Measurements from ENCODE around the gene GOSR2. TPM values are rescaled to one million over a fixed set of nuclear protein-coding genes. Genes with fewer than 3 reads are reported as not detected.
A peak's percentile ranks its signal among the peaks of the same experiment; 100 is the strongest.

GOSR2 gene
- total RNA-seq, 4 donors from 2014 or later, result 28.5 to 37.6 (median 30.3) TPM

DNA sequence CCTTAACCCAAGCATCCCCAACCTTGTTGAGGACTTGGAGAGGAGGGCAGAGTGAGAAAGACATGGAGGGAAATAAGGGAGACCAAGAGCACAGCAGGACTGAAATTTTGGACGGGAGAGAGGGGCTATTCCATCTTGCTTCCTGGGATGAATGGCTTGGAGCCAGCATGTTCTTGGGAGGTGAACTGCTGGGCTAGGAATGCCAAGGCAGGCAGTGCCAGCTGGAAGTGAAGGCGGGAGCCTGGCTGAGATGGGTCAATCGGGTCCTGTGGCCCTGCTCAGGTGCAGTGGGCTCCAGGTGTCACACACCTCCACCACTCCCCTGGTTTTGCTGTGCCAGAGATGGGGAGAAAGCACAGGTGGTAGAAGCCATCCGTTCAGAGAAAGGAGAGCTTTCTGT lies 46.0 kb upstream of the GOSR2 start:
- DNase-seq (ENCODE audit: low spot score in 2 of 2), result no peak
- intact Hi-C loops (cut with DNase I; ENCODE audit: low total_unique reads), result no loop called here
- WGBS, 2 donors, result 71 to 94% methylated on average over 4 of the region's 4 CpGs
- no peak overlapping the region for H3K4me3 ChIP-seq (ENCODE audit: low read depth, poor library complexity, severe bottlenecking)
- TF ChIP-seq, protein P1, sequence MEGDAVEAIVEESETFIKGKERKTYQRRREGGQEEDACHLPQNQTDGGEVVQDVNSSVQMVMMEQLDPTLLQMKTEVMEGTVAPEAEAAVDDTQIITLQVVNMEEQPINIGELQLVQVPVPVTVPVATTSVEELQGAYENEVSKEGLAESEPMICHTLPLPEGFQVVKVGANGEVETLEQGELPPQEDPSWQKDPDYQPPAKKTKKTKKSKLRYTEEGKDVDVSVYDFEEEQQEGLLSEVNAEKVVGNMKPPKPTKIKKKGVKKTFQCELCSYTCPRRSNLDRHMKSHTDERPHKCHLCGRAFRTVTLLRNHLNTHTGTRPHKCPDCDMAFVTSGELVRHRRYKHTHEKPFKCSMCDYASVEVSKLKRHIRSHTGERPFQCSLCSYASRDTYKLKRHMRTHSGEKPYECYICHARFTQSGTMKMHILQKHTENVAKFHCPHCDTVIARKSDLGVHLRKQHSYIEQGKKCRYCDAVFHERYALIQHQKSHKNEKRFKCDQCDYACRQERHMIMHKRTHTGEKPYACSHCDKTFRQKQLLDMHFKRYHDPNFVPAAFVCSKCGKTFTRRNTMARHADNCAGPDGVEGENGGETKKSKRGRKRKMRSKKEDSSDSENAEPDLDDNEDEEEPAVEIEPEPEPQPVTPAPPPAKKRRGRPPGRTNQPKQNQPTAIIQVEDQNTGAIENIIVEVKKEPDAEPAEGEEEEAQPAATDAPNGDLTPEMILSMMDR (IDR thresholded peaks at IDR 0.05), result no peak
- no peak for TF ChIP-seq POLR2A (IDR thresholded peaks at IDR 0.05)

- no peak overlapping the region for H3K4me3 ChIP-seq (ENCODE audit: low read depth, poor library complexity, severe bottlenecking)
- DNase-seq (ENCODE audit: low spot score in 2 of 2), result no peak
- intact Hi-C loops (cut with DNase I; ENCODE audit: low total_unique reads), result no loop called here
- 79 to 81% methylated on average over 5 to 6 of the region's 6 CpGs for WGBS, 2 donors
- TF ChIP-seq, protein P1 (IDR thresholded peaks at IDR 0.05), result no peak
- no peak for TF ChIP-seq POLR2A (IDR thresholded peaks at IDR 0.05)
Measured at GRCh38 chr17:46877466-46877865, 45.5 kb upstream of the GOSR2 start.

DNA sequence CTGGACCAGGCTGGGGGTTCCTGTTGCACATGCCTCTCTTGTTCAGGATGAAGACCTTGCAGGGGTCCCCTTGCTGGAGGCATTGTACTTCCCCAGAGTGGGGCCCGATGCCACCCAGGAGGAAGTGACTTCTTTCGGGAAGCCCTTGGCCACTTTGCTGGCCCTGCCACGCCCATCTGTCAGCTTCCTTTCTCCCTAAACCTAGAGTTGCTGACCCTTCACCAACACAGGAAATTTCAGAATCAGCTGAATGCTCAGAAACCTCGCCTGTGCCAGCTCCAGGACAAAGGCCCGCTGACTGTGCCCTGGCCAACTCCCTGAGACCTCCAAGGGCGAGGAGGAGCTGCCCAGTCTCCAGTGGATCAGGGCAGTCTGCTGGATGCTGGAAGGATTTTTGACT lies 44.9 kb upstream of the GOSR2 start:
- DNase-seq (ENCODE audit: low spot score in 2 of 2), result peak; percentile 53 to 89
- no peak for TF ChIP-seq POLR2A (IDR thresholded peaks at IDR 0.05)
- TF ChIP-seq, protein P1 (IDR thresholded peaks at IDR 0.05), result no peak
- H3K4me3 ChIP-seq (ENCODE audit: low read depth, poor library complexity, severe bottlenecking), result no peak overlapping the region
- intact Hi-C loops (cut with DNase I; ENCODE audit: low total_unique reads), result no loop called here
- 64 to 84% methylated on average over 6 of the region's 6 CpGs for WGBS, 2 donors

GRCh38 chr17:46879101-46879500 lies 43.9 kb upstream of the GOSR2 start:
- DNase-seq (ENCODE audit: low spot score in 2 of 2), result no peak
- intact Hi-C loops (cut with DNase I; ENCODE audit: low total_unique reads), result no loop called here
- 92 to 93% methylated on average over 6 of the region's 7 CpGs for WGBS, 2 donors
- TF ChIP-seq, protein P1 (IDR thresholded peaks at IDR 0.05), result no peak
- no peak for TF ChIP-seq POLR2A (IDR thresholded peaks at IDR 0.05)
- H3K4me3 ChIP-seq (ENCODE audit: low read depth, poor library complexity, severe bottlenecking), result no peak overlapping the region

DNA sequence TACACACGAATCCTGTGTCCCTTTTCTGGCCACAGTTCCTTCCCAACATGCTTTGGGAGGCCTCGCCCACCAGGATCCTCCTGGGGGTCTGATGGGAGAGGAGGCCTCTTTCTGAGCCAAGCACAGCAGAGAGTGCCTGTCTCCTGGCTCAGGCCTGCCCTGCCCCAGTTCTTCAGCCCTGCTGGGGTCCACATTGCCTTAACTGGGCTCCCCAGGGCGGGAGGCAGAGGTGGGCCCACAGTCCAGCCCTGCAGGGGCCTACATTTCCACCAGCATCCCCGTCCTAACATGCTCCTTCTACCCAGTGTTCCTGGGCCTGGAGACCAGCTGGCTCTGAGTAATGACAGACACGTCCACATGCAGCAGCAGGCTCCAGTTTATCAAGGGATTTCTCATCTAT lies 41.9 kb upstream of the GOSR2 start:
- WGBS, 2 donors, result 72 to 85% methylated on average over 5 of the region's 5 CpGs
- H3K4me3 ChIP-seq (ENCODE audit: low read depth, poor library complexity, severe bottlenecking), result no peak overlapping the region
- intact Hi-C loops (cut with DNase I; ENCODE audit: low total_unique reads), result no loop called here
- no peak for DNase-seq (ENCODE audit: low spot score in 2 of 2)
- no peak for TF ChIP-seq POLR2A (IDR thresholded peaks at IDR 0.05)
- TF ChIP-seq, protein P1 (IDR thresholded peaks at IDR 0.05), result no peak

- intact Hi-C loops (cut with DNase I; ENCODE audit: low total_unique reads), result no loop called here
- TF ChIP-seq, protein P1 (IDR thresholded peaks at IDR 0.05), result no peak
- no peak for TF ChIP-seq POLR2A (IDR thresholded peaks at IDR 0.05)
- no peak for DNase-seq (ENCODE audit: low spot score in 2 of 2)
- WGBS, 2 donors, result 89 to 91% methylated on average over 8 of the region's 8 CpGs
- no peak overlapping the region for H3K4me3 ChIP-seq (ENCODE audit: low read depth, poor library complexity, severe bottlenecking)
Measured at GRCh38 chr17:46882666-46883065, 40.3 kb upstream of the GOSR2 start.
